SK-N-SH (cell line): Measurements from ENCODE around the gene PTPN6. TPM values are rescaled to one million over a fixed set of nuclear protein-coding genes. Genes with fewer than 3 reads are reported as not detected.

Source experiments
- CTCF ChIA-PET: fragments of 300-600, 350-600 bp; formaldehyde crosslinking; extraction: SDS; loops from one replicate; lab custom pipeline; 2021; lab: Yijun Ruan, JAX
- POLR2A ChIA-PET: fragments of 350-600 bp; sonication (Branson Sonifier 250); formaldehyde crosslinking; extraction: SDS; loops from one replicate; lab custom pipeline; 2020; ENCODE audit warnings: antibody characterized with exemption, inconsistent platforms; lab: Yijun Ruan, JAX
- DNase-seq: peaks from one replicate; pipeline ENCODE4 v3.0.0; 2012
- H2AFZ ChIP-seq: fragments of 200-600 bp; sonication (generic); 2 replicates; pipeline ENCODE4 v1.8.1; 2016; ENCODE audit warnings: antibody characterized with exemption, mild to moderate bottlenecking, low read depth
- H3F3A ChIP-seq: fragments of 200-600 bp; sonication (generic); replicated peaks from 2 replicates; pipeline ENCODE3; 2016; ENCODE audit warnings: antibody characterized with exemption, mild to moderate bottlenecking; ENCODE audit not compliant: insufficient read depth
- H3K27ac ChIP-seq, 2 experiments: fragments of 200-500 bp in 1 of 2; fragments of 200-600 bp in 1 of 2; sonication (Bioruptor generic) in 1 of 2; sonication (generic), shearing (Covaris generic) in 1 of 2; 2 replicates each; pipeline versions ENCODE4 v1.5.1 to v1.6.1; 2014 to 2016; ENCODE audit warnings: low read depth in 2 of 2, inconsistent platforms in 1 of 2, low read length in 1 of 2, mild to moderate bottlenecking in 1 of 2, mixed read lengths in 1 of 2
- H3K27me3 ChIP-seq: fragments of 200-600 bp; sonication (generic), shearing (Covaris generic); 2 replicates; pipeline ENCODE4 v1.6.1; 2016; ENCODE audit warnings: mixed run types; ENCODE audit not compliant: insufficient read depth
- H3K36me3 ChIP-seq, 2 experiments: fragments of 200-500 bp in 1 of 2; fragments of 200-600 bp in 1 of 2; sonication (Bioruptor generic) in 1 of 2; sonication (generic) in 1 of 2; replicated peaks in 1 of 2; 2 replicates each; pipeline versions ENCODE3 to v1.5.1; 2014 to 2016; ENCODE audit warnings: low read length in 1 of 2, mild to moderate bottlenecking in 1 of 2; ENCODE audit not compliant: insufficient read depth in 2 of 2, control insufficient read depth in 1 of 2
- H3K4me1 ChIP-seq, 2 experiments: fragments of 200-500 bp in 1 of 2; fragments of 200-600 bp in 1 of 2; sonication (Bioruptor generic) in 1 of 2; sonication (generic), shearing (Covaris generic) in 1 of 2; 2 replicates each; pipeline versions ENCODE4 v1.5.1 to v1.6.1; 2014 to 2016; ENCODE audit warnings: low read depth in 1 of 2, low read length in 1 of 2, mixed run types in 1 of 2; ENCODE audit not compliant: insufficient read depth in 2 of 2, control insufficient read depth in 1 of 2
- H3K4me2 ChIP-seq: fragments of 200-600 bp; sonication (generic), shearing (Covaris generic); 2 replicates; pipeline ENCODE4 v1.6.1; 2017; ENCODE audit warnings: mixed run types
- H3K4me3 ChIP-seq, 2 experiments: fragments of 200-500 bp in 1 of 2; fragments of 200-600 bp in 1 of 2; sonication (Bioruptor generic) in 1 of 2; sonication (generic), shearing (Covaris generic) in 1 of 2; 2 replicates each; pipeline versions ENCODE4 v1.5.1 to v1.8.1; 2014 to 2016; ENCODE audit warnings: low read depth in 2 of 2, inconsistent platforms in 1 of 2, low read length in 1 of 2, mild to moderate bottlenecking in 1 of 2, mixed read lengths in 1 of 2, moderate library complexity in 1 of 2
- H3K79me2 ChIP-seq: fragments of 200-600 bp; sonication (generic); 2 replicates; pipeline ENCODE4 v1.8.1; 2017; ENCODE audit warnings: mild to moderate bottlenecking; ENCODE audit not compliant: insufficient read depth
- H3K9ac ChIP-seq: fragments of 200-600 bp; sonication (generic); 2 replicates; pipeline ENCODE4 v1.6.1; 2017; ENCODE audit warnings: mixed run types
- H3K9me2 ChIP-seq: fragments of 200-600 bp; sonication (generic); 2 replicates; pipeline ENCODE4 v1.6.1; 2017; ENCODE audit warnings: mixed run types
- H3K9me3 ChIP-seq: fragments of 200-600 bp; sonication (generic); 2 replicates; pipeline ENCODE4 v1.6.1; 2017; ENCODE audit warnings: mixed run types, mild to moderate bottlenecking, moderate library complexity
- H4K20me1 ChIP-seq: fragments of 200-600 bp; sonication (generic); 2 replicates; pipeline ENCODE4 v1.6.1; 2017; ENCODE audit warnings: mild to moderate bottlenecking, mixed run types; ENCODE audit not compliant: insufficient read depth
- ELF1 ChIP-seq: IDR thresholded peaks from 2 replicates; pipeline ENCODE4 v1.4.0; 2012
- EP300 ChIP-seq, 2 experiments: IDR thresholded peaks; 2 replicates each; pipeline versions ENCODE4 v1.4.0 to v1.6.1; 2012; ENCODE audit warnings: borderline replicate concordance in 1 of 2, low read depth in 1 of 2, low read length in 1 of 2
- EZH2phosphoT487 ChIP-seq: fragments of 200-600 bp; sonication (generic); IDR thresholded peaks from 2 replicates; pipeline ENCODE4 v1.6.1; 2017; ENCODE audit warnings: low read depth, mixed run types, mild to moderate bottlenecking, antibody characterized with exemption, moderate library complexity, borderline replicate concordance
- MAX ChIP-seq: IDR thresholded peaks from 2 replicates; pipeline ENCODE4 v1.4.0; 2012; ENCODE audit warnings: low read depth
- MXI1 ChIP-seq: IDR thresholded peaks from 2 replicates; pipeline ENCODE4 v1.6.1; 2012; ENCODE audit warnings: mild to moderate bottlenecking, low read depth, low read length, improper control_type of control experiment
- NFIC ChIP-seq: IDR thresholded peaks from 2 replicates; pipeline ENCODE4 v1.4.0; 2012; ENCODE audit warnings: borderline replicate concordance
- NRF1 ChIP-seq: IDR thresholded peaks from 2 replicates; pipeline ENCODE4 v1.6.1; 2012; ENCODE audit warnings: low read depth, mild to moderate bottlenecking, low read length
- POLR2AphosphoS5 ChIP-seq: IDR thresholded peaks from 2 replicates; pipeline ENCODE4 v1.6.1; 2012; ENCODE audit warnings: low read depth, low read length
- RFX5 ChIP-seq: IDR thresholded peaks from 2 replicates; pipeline ENCODE4 v1.6.1; 2012; ENCODE audit warnings: mild to moderate bottlenecking, improper control_type of control experiment, low read length
- SIN3A ChIP-seq: IDR thresholded peaks from 2 replicates; pipeline ENCODE4 v1.6.1; 2012; ENCODE audit warnings: low read depth, mild to moderate bottlenecking, low read length, moderate library complexity, borderline replicate concordance
- TCF12 ChIP-seq: IDR thresholded peaks from 2 replicates; pipeline ENCODE4 v1.4.0; 2012
- USF1 ChIP-seq: IDR thresholded peaks from 2 replicates; pipeline ENCODE4 v1.4.0; 2012; ENCODE audit warnings: low read depth, borderline replicate concordance
- ZBTB33 ChIP-seq: IDR thresholded peaks from 2 replicates; pipeline ENCODE4 v1.4.0; 2012; ENCODE audit warnings: low read depth, borderline replicate concordance
- WGBS: methylation state at CpG from one replicate; pipeline ENCODE4 v1.1.6; 2017; ENCODE audit warnings: low lambda C conversion rate; 5-methylcytosine and 5-hydroxymethylcytosine counted together
- polyA plus RNA-seq, 3 experiments: library from polyadenylated mRNA; depleted of rRNA; stranded (reverse); fragments of >200 nt; gene quantifications; 2 replicates each; pipeline ENCODE4 v1.2.3, GENCODE V29; 2012
- TF ChIP-seq, protein P1 (sequence below): fragments of 150-350 bp; IDR thresholded peaks from 2 replicates; pipeline ENCODE4 v1.6.1; 2016; ENCODE audit warnings: mild to moderate bottlenecking, low read depth, low read length
- TF ChIP-seq, protein P2 (sequence below): IDR thresholded peaks from 2 replicates; pipeline ENCODE4 v1.6.1; 2012; ENCODE audit warnings: mild to moderate bottlenecking, low read depth, low read length, moderate library complexity
- TF ChIP-seq, protein P3 (sequence below): fragments of 200-600 bp; sonication (generic); IDR thresholded peaks from 2 replicates; pipeline ENCODE4 v1.6.1; 2017; ENCODE audit warnings: antibody characterized with exemption, mild to moderate bottlenecking, moderate library complexity

The PTPN6 gene
- polyA plus RNA-seq, 1 of the 3 experiments (the other 2 are of a cell fraction) = 0.12 TPM

DNA sequence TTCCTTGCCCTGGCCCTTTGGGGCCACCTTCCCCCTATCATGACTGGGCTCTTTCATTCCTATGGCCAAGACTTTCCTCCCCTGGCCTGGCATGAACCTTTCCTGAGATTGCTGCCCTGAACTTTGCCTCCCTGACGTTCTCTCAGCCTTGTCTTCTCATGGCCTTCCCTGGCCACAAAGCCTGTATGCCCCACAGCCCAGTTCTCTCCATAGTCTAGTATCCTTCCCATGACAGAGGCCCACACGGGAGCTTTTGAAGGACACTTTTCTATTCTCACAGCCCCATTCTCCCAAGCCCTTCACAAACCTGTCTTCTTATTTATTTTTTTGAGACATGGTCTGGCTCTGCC lies 12.0 kb upstream of the PTPN6 start:
- POLR2A ChIA-PET = interaction anchor here (0.7 to 1.6 kb wide), 2 partner anchors 15 to 26 kb away, joined by 3 read pairs; no protein-coding TSS in a partner anchor
- H3K9ac ChIP-seq = no peak overlapping the region
- TF ChIP-seq POLR2AphosphoS5 = no peak; the same call in 1 of the 2 replicates
- TF ChIP-seq, all 33 proteins: peak for 0
- Histone ChIP-seq H3K27me3 (no peaks in the 10 kb centered on the region), H3F3A (peaks cover 70% of the 10 kb centered on the region), H3K79me2 (peaks cover 33% of the 10 kb centered on the region), H3K9me3 (no peaks in the 10 kb centered on the region), H3K36me3 (peaks cover 47 to 54% of the 10 kb centered on the region in 2 experiments), H3K4me1 (peaks cover 0 to 22% of the 10 kb centered on the region in 2 experiments; a peak in 1 of 4 replicates), H4K20me1 (peaks cover 2% of the 10 kb centered on the region; the same call in 1 of the 2 replicates), H3K27ac (no peak overlapping the region; a peak in 1 of 4 replicates), H2AFZ (no peak overlapping the region), H3K4me2 (no peak overlapping the region), H3K9me2 (no peaks in the 10 kb centered on the region), H3K4me3 (no peak overlapping the region)
- DNase-seq = no peak
- WGBS = 95% methylated on average over 2 of the region's 2 CpGs
- CTCF ChIA-PET = interaction anchor here (0.9 to 9.2 kb wide), 8 partner anchors 10 to 174 kb away, joined by 3 to 134 read pairs (median 7); partner anchors contain the start of genes ENO2 and SPSB2

DNA sequence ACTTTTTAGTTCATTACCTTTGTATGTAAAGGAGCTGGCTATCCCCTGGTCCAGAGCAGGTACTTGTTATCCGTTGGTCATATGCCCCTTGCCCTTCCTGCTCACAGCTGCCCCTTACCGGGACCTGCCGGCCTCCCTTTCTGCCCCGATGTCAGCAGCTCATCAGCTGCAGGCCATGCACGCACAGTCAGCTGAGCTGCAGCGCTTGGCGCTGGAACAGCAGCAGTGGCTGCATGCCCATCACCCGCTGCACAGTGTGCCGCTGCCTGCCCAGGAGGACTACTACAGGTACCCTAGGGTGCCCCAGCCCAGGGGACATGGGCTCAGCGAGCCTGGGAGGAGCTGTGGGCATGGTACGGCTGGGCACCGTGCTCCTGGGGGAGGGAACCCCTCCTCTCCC lies 9.9 kb upstream of the PTPN6 start:
- Histone ChIP-seq H4K20me1 (no peaks in the 10 kb centered on the region), H3K4me3 (no peak overlapping the region), H3K4me1 (peaks cover 6 to 31% of the 10 kb centered on the region in 2 experiments; a peak in 3 of 4 replicates), H3K36me3 (peaks cover 32 to 34% of the 10 kb centered on the region in 2 experiments), H3K9ac (no peak overlapping the region), H2AFZ (no peak overlapping the region), H3K79me2 (peaks cover 29% of the 10 kb centered on the region), H3K27ac (peak overlapping the region in 1 of 2 experiments; percentile 14; a peak in 2 of 4 replicates), H3F3A (peaks cover 65% of the 10 kb centered on the region), H3K4me2 (no peak overlapping the region), H3K27me3 (no peaks in the 10 kb centered on the region), H3K9me2 (no peaks in the 10 kb centered on the region), H3K9me3 (no peaks in the 10 kb centered on the region)
- ChIA-PET POLR2A (interaction anchor here (0.9 kb wide), 1 partner anchor 90 kb away, joined by 4 read pairs; the partner anchor contains the start of gene CDCA3), CTCF (interaction anchor here (0.9 to 9.2 kb wide), 4 partner anchors 18 to 70 kb away, joined by 3 to 134 read pairs (median 29); partner anchors contain the start of gene SPSB2)
- WGBS = 93% methylated on average over 7 of the region's 12 CpGs
- no peak for DNase-seq
- TF ChIP-seq, protein P1, sequence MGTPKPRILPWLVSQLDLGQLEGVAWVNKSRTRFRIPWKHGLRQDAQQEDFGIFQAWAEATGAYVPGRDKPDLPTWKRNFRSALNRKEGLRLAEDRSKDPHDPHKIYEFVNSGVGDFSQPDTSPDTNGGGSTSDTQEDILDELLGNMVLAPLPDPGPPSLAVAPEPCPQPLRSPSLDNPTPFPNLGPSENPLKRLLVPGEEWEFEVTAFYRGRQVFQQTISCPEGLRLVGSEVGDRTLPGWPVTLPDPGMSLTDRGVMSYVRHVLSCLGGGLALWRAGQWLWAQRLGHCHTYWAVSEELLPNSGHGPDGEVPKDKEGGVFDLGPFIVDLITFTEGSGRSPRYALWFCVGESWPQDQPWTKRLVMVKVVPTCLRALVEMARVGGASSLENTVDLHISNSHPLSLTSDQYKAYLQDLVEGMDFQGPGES = no peak
- TF ChIP-seq ELF1 (no peak), NFIC (no peak), SIN3A (no peak), USF1 (no peak), TCF12 (no peak), EZH2phosphoT487 (no peak), ZBTB33 (no peak), POLR2AphosphoS5 (no peak), RFX5 (no peak), MAX (no peak), EP300 (IDR thresholded peaks at IDR 0.05; ENCODE audit: borderline replicate concordance in 1 of 2, low read depth in 1 of 2, low read length in 1 of 2) (no peak), MXI1 (no peak), NRF1 (no peak)
- TF ChIP-seq, protein P2, sequence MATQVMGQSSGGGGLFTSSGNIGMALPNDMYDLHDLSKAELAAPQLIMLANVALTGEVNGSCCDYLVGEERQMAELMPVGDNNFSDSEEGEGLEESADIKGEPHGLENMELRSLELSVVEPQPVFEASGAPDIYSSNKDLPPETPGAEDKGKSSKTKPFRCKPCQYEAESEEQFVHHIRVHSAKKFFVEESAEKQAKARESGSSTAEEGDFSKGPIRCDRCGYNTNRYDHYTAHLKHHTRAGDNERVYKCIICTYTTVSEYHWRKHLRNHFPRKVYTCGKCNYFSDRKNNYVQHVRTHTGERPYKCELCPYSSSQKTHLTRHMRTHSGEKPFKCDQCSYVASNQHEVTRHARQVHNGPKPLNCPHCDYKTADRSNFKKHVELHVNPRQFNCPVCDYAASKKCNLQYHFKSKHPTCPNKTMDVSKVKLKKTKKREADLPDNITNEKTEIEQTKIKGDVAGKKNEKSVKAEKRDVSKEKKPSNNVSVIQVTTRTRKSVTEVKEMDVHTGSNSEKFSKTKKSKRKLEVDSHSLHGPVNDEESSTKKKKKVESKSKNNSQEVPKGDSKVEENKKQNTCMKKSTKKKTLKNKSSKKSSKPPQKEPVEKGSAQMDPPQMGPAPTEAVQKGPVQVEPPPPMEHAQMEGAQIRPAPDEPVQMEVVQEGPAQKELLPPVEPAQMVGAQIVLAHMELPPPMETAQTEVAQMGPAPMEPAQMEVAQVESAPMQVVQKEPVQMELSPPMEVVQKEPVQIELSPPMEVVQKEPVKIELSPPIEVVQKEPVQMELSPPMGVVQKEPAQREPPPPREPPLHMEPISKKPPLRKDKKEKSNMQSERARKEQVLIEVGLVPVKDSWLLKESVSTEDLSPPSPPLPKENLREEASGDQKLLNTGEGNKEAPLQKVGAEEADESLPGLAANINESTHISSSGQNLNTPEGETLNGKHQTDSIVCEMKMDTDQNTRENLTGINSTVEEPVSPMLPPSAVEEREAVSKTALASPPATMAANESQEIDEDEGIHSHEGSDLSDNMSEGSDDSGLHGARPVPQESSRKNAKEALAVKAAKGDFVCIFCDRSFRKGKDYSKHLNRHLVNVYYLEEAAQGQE = no peak
- TF ChIP-seq, protein P3, sequence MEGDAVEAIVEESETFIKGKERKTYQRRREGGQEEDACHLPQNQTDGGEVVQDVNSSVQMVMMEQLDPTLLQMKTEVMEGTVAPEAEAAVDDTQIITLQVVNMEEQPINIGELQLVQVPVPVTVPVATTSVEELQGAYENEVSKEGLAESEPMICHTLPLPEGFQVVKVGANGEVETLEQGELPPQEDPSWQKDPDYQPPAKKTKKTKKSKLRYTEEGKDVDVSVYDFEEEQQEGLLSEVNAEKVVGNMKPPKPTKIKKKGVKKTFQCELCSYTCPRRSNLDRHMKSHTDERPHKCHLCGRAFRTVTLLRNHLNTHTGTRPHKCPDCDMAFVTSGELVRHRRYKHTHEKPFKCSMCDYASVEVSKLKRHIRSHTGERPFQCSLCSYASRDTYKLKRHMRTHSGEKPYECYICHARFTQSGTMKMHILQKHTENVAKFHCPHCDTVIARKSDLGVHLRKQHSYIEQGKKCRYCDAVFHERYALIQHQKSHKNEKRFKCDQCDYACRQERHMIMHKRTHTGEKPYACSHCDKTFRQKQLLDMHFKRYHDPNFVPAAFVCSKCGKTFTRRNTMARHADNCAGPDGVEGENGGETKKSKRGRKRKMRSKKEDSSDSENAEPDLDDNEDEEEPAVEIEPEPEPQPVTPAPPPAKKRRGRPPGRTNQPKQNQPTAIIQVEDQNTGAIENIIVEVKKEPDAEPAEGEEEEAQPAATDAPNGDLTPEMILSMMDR = no peak
